ENCODE data around the gene LRRIQ4.

LRRIQ4 gene

GRCh38 chr3:169847896-169848295, 35.2 kb downstream of the LRRIQ4 start:
- no peak overlapping the region for H3K4me3 ChIP-seq (replicated peaks; ENCODE audit: low read depth, low read length)
- DNase-seq (ENCODE audit: extremely low read depth, low read depth), result no peak

GRCh38 chr3:169848741-169849140, 36.1 kb downstream of the LRRIQ4 start:
- H3K4me3 ChIP-seq (replicated peaks; ENCODE audit: low read depth, low read length), result no peak overlapping the region
- no peak for TF ChIP-seq CTCF (IDR thresholded peaks at IDR 0.05; ENCODE audit: low read depth, low read length, missing control alignments)
- DNase-seq (ENCODE audit: extremely low read depth, low read depth), result no peak

More at GRCh38 chr3:169847896-169848295, 35.2 kb downstream of the LRRIQ4 start:
- no peak for TF ChIP-seq CTCF (IDR thresholded peaks at IDR 0.05; ENCODE audit: low read depth, low read length, missing control alignments)

GRCh38 chr3:169850618-169851017, 37.9 kb downstream of the LRRIQ4 start:
- TF ChIP-seq CTCF (IDR thresholded peaks at IDR 0.05; ENCODE audit: low read depth, low read length, missing control alignments), result no peak
- H3K4me3 ChIP-seq (replicated peaks; ENCODE audit: low read depth, low read length), result no peak overlapping the region
- DNase-seq (ENCODE audit: extremely low read depth, low read depth), result no peak

GRCh38 chr3:169855514-169855913, 42.8 kb downstream of the LRRIQ4 start:
- TF ChIP-seq CTCF (IDR thresholded peaks at IDR 0.05; ENCODE audit: low read depth, low read length, missing control alignments), result no peak
- H3K4me3 ChIP-seq (replicated peaks; ENCODE audit: low read depth, low read length), result no peak overlapping the region
- no peak for DNase-seq (ENCODE audit: extremely low read depth, low read depth)

- no peak for DNase-seq (ENCODE audit: extremely low read depth, low read depth)
- no peak overlapping the region for H3K4me3 ChIP-seq (replicated peaks; ENCODE audit: low read depth, low read length)
- TF ChIP-seq CTCF (IDR thresholded peaks at IDR 0.05; ENCODE audit: low read depth, low read length, missing control alignments), result no peak
These were observed 45.1 kb downstream of the LRRIQ4 start for GRCh38 chr3:169857811-169858210.

GRCh38 chr3:169861871-169862270, 49.2 kb downstream of the LRRIQ4 start:
- no peak for TF ChIP-seq CTCF (IDR thresholded peaks at IDR 0.05; ENCODE audit: low read depth, low read length, missing control alignments)
- no peak for DNase-seq (ENCODE audit: extremely low read depth, low read depth)
- no peak overlapping the region for H3K4me3 ChIP-seq (replicated peaks; ENCODE audit: low read depth, low read length)

GRCh38 chr3:169863458-169863899, 50.8 kb downstream of the LRRIQ4 start:
- peak; percentile 85 for TF ChIP-seq CTCF (IDR thresholded peaks at IDR 0.05; ENCODE audit: low read depth, low read length, missing control alignments)
- peak; percentile 56 for DNase-seq (ENCODE audit: extremely low read depth, low read depth)
- no peak overlapping the region for H3K4me3 ChIP-seq (replicated peaks; ENCODE audit: low read depth, low read length)

Measured in HFF-Myc (cell line).